Transverse colon (tissue), 4 donors: ENCODE measurements around the gene INO80C. TPM values are rescaled to one million over a fixed set of nuclear protein-coding genes. Genes with fewer than 3 reads are reported as not detected.

Experiments used
- DNase-seq: peaks from one replicate; pipeline ENCODE4 v3.0.0-alpha.2; 2019
- H3K27ac ChIP-seq, 4 donors: fragments of 200-600 bp; sonication (generic); 2 replicates each; pipeline ENCODE4 v1.5.1; 2016 to 2018; ENCODE audit warnings: inconsistent platforms in 4 of 4
- H3K27me3 ChIP-seq: fragments of 200-600 bp; sonication (generic); 2 replicates; pipeline ENCODE4 v1.5.1; 2017; ENCODE audit warnings: inconsistent platforms
- H3K36me3 ChIP-seq, 4 donors: fragments of 200-600 bp; sonication (generic); 2 replicates each; pipeline ENCODE4 v1.5.1; 2017 to 2019; ENCODE audit warnings: inconsistent platforms in 4 of 4
- H3K4me1 ChIP-seq, 4 donors: fragments of 200-600 bp; sonication (generic); 2 replicates each; pipeline ENCODE4 v1.5.1; 2017 to 2020; ENCODE audit warnings: inconsistent platforms in 4 of 4
- H3K4me3 ChIP-seq, 4 donors: fragments of 200-600 bp; sonication (generic); 1 replicate in 1 of 4; 2 replicates in 3 of 4; pipeline versions ENCODE4 v1.5.1 to v1.6.1; 2017 to 2019; ENCODE audit warnings: inconsistent platforms in 4 of 4
- H3K9me3 ChIP-seq, 2 donors: fragments of 200-600 bp; sonication (generic); 2 replicates each; pipeline ENCODE4 v1.5.1; 2017 to 2019; ENCODE audit warnings: inconsistent platforms in 2 of 2
- CTCF ChIP-seq, 5 experiments: fragments of 200-600 bp in 3 of 5; fragments of 450-650 bp in 2 of 5; sonication (generic) in 3 of 5; IDR thresholded peaks; 1 replicate in 2 of 5; 2 replicates in 3 of 5; pipeline ENCODE4 v1.5.1; 2016 to 2017; ENCODE audit warnings: antibody characterized with exemption in 5 of 5, inconsistent platforms in 3 of 5, mild to moderate bottlenecking in 2 of 5, moderate library complexity in 1 of 5
- EP300 ChIP-seq: sonication (generic); formaldehyde crosslinking; IDR thresholded peaks from one replicate; pipeline ENCODE4 v1.6.1; 2017; ENCODE audit warnings: antibody characterized with exemption, low read depth
- POLR2A ChIP-seq: fragments of 450-650 bp; IDR thresholded peaks from one replicate; pipeline ENCODE4 v1.6.1; 2016; ENCODE audit warnings: antibody characterized with exemption, mild to moderate bottlenecking, moderate library complexity
- POLR2AphosphoS5 ChIP-seq, 3 donors: sonication (generic); formaldehyde crosslinking; IDR thresholded peaks; one replicate each; pipeline ENCODE4 v1.6.1; 2016; ENCODE audit warnings: antibody characterized with exemption in 3 of 3
- WGBS, 2 donors: methylation state at CpG; one replicate each; pipeline ENCODE4 v1.1.5; 2018; ENCODE audit warnings: low coverage in 1 of 2; 5-methylcytosine and 5-hydroxymethylcytosine counted together
- in situ Hi-C, 4 donors: fragments of 200-750 bp; cut with MboI; loops; one replicate each; pipeline versions ENCODE4 v1.15.0 to v1.15.1; 2017; ENCODE audit warnings: low sequenced_read_pairs in 3 of 4, low pct_ligation_motif_present in 1 of 4, low pct_unique_long_range_greater_than_20kb in 1 of 4
- intact Hi-C: fragments of 100-400 bp; cut with DNase I; formaldehyde crosslinking; loops from one replicate; pipeline ENCODE4 v1.15.1; 2023; ENCODE audit warnings: low total_unique reads
- total RNA-seq, 4 donors: library from RNA; depleted of rRNA; stranded (reverse); fragments of >200 nt; gene quantifications; one replicate each; pipeline ENCODE4 v1.1.0, GENCODE V29; 2016

INO80C gene
- total RNA-seq, 4 donors from 2014 or later, result 10.2 to 277 (median 18.0) TPM

- Histone ChIP-seq H3K9me3 (no peaks in the 10 kb centered on the region), H3K36me3 (no peaks in the 10 kb centered on the region), H3K4me1 (peaks cover 0 to 3% (median 0%) of the 10 kb centered on the region in 4 donors), H3K27me3 (no peaks in the 10 kb centered on the region), H3K27ac (no peak overlapping the region), H3K4me3 (no peak overlapping the region)
- in situ Hi-C loops, result no loop called here
- intact Hi-C loops, result no loop called here
- no peak for TF ChIP-seq POLR2AphosphoS5 (IDR thresholded peaks at IDR 0.05)
- no peak for TF ChIP-seq CTCF (IDR thresholded peaks at IDR 0.05)
- TF ChIP-seq POLR2A, result no peak
- TF ChIP-seq EP300, result no peak
- 96 to 100% methylated on average over 1 to 2 of the region's 2 CpGs for WGBS, 2 donors
- no peak for DNase-seq
These were observed 20.0 kb upstream of the INO80C start for GRCh38 chr18:35517715-35518114.

- intact Hi-C loops, result no loop called here
- Histone ChIP-seq H3K27ac (no peak overlapping the region), H3K27me3 (no peaks in the 10 kb centered on the region), H3K36me3 (no peaks in the 10 kb centered on the region), H3K9me3 (no peaks in the 10 kb centered on the region), H3K4me3 (no peak overlapping the region), H3K4me1 (peaks cover 0 to 3% (median 0%) of the 10 kb centered on the region in 4 donors)
- DNase-seq, result no peak
- WGBS, 2 donors, result 61 to 70% methylated on average over 3 of the region's 3 CpGs
- in situ Hi-C loops, result no loop called here
- TF ChIP-seq POLR2A (no peak), CTCF (IDR thresholded peaks at IDR 0.05) (no peak), POLR2AphosphoS5 (IDR thresholded peaks at IDR 0.05) (no peak), EP300 (no peak)
These were observed 19.0 kb upstream of the INO80C start for GRCh38 chr18:35516789-35517188.

DNA sequence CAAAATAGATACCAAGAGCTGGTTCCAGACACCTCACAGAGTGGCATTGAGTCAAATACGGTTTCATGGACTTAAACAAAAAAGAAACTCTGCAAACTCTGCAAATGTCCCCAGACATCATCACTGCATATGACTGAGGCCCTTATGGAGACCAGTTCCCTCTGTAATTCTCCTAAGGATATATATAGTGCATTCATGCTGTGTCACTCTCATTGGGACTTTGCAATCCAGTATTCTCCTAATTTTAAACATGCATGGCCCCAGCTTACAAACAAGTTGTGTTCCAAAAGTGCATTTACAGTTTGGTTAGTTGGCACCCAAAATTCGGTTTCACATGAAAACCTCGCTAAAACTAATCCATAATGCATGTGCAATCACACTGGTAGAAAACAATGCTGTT is 18.6 kb upstream of the INO80C start:
- H3K4me3 ChIP-seq, result no peak overlapping the region
- in situ Hi-C loops, result no loop called here
- no peaks in the 10 kb centered on the region for H3K27me3 ChIP-seq
- WGBS, 2 donors, result 83 to 88% methylated on average over 2 to 3 of the region's 3 CpGs
- intact Hi-C loops, result no loop called here
- TF ChIP-seq EP300 (no peak), CTCF (IDR thresholded peaks at IDR 0.05) (no peak), POLR2A (no peak), POLR2AphosphoS5 (IDR thresholded peaks at IDR 0.05) (no peak)
- no peak for DNase-seq
- no peak overlapping the region for H3K27ac ChIP-seq
- H3K9me3 ChIP-seq, result no peaks in the 10 kb centered on the region
- peaks cover 0 to 3% (median 0%) of the 10 kb centered on the region in 4 donors for H3K4me1 ChIP-seq
- H3K36me3 ChIP-seq, result no peaks in the 10 kb centered on the region

- 74 to 81% methylated on average over 5 to 6 of the region's 6 CpGs for WGBS, 2 donors
- TF ChIP-seq POLR2AphosphoS5 (IDR thresholded peaks at IDR 0.05) (no peak), POLR2A (no peak), CTCF (IDR thresholded peaks at IDR 0.05) (no peak), EP300 (no peak)
- H3K27ac ChIP-seq, result no peak overlapping the region
- H3K27me3 ChIP-seq, result no peaks in the 10 kb centered on the region
- DNase-seq, result no peak
- intact Hi-C loops (no loop called here), in situ Hi-C loops (no loop called here)
- no peaks in the 10 kb centered on the region for H3K9me3 ChIP-seq
- no peaks in the 10 kb centered on the region for H3K36me3 ChIP-seq
- H3K4me3 ChIP-seq, result no peak overlapping the region
- H3K4me1 ChIP-seq, result peaks cover 0 to 3% (median 0%) of the 10 kb centered on the region in 4 donors
These were observed 17.8 kb upstream of the INO80C start for GRCh38 chr18:35515460-35516130.
